HepG2 (cell line): ENCODE results near the gene ADM. TPM values are rescaled to one million over a fixed set of nuclear protein-coding genes. Genes with fewer than 3 reads are reported as not detected.

Experiments used
- ARID2 ChIP-seq: sonication (generic); formaldehyde crosslinking; IDR thresholded peaks from 2 replicates; pipeline ENCODE4 v1.8.1; 2022; ENCODE audit warnings: mild to moderate bottlenecking, missing genetic modification reagents, borderline replicate concordance
- BRCA1 ChIP-seq: sonication (generic); formaldehyde crosslinking; IDR thresholded peaks from 2 replicates; pipeline ENCODE4 v1.4.0; 2020; ENCODE audit warnings: missing genetic modification reagents
- CEBPB ChIP-seq: IDR thresholded peaks from 2 replicates; pipeline ENCODE4 v1.6.1; 2011; ENCODE audit warnings: low read depth, low read length, improper control_type of control experiment, borderline replicate concordance
- ELF4 ChIP-seq: sonication (generic); formaldehyde crosslinking; IDR thresholded peaks from 2 replicates; pipeline ENCODE4 v1.5.0; 2020; ENCODE audit warnings: missing genetic modification reagents, mild to moderate bottlenecking, moderate library complexity, borderline replicate concordance
- ESRRA ChIP-seq: sonication (generic); formaldehyde crosslinking; IDR thresholded peaks from 2 replicates; pipeline ENCODE4 v1.5.1; 2020; ENCODE audit warnings: mild to moderate bottlenecking, low read depth, missing genetic modification reagents
- FIP1L1 ChIP-seq: fragments of 200-400 bp; formaldehyde crosslinking; IDR thresholded peaks from 2 replicates; pipeline ENCODE4 v1.6.1; 2018; ENCODE audit warnings: low read depth, mild to moderate bottlenecking, low read length, moderate library complexity, borderline replicate concordance; ENCODE audit not compliant: insufficient read depth
- GATAD2A ChIP-seq: IDR thresholded peaks from 2 replicates; pipeline ENCODE4 v1.6.1; 2016
- HNRNPLL ChIP-seq: fragments of 200-400 bp; formaldehyde crosslinking; IDR thresholded peaks from 2 replicates; pipeline ENCODE4 v1.6.1; 2017; ENCODE audit warnings: mild to moderate bottlenecking, low read depth, low read length; ENCODE audit not compliant: poor library complexity, severe bottlenecking
- JUN ChIP-seq: sonication (generic); formaldehyde crosslinking; IDR thresholded peaks from 2 replicates; pipeline ENCODE4 v1.4.0; 2020; ENCODE audit warnings: mild to moderate bottlenecking, missing genetic modification reagents
- KAT2B ChIP-seq: fragments of 150-350 bp; IDR thresholded peaks from 2 replicates; pipeline ENCODE4 v1.6.1; 2014; ENCODE audit warnings: low read depth, low read length, borderline replicate concordance
- KDM1A ChIP-seq: IDR thresholded peaks from 2 replicates; pipeline ENCODE4 v1.6.1; 2016; ENCODE audit warnings: missing compliant biosample characterization
- MED8 ChIP-seq: sonication (generic); formaldehyde crosslinking; IDR thresholded peaks from 2 replicates; pipeline ENCODE4 v1.8.1; 2023; ENCODE audit warnings: mild to moderate bottlenecking, missing genetic modification reagents; ENCODE audit not compliant: insufficient replicate concordance
- RXRB ChIP-seq: IDR thresholded peaks from 2 replicates; pipeline ENCODE4 v1.6.1; 2016; ENCODE audit warnings: borderline replicate concordance, missing genetic modification reagents, missing compliant biosample characterization
- SRY ChIP-seq: sonication (generic); formaldehyde crosslinking; IDR thresholded peaks from 2 replicates; pipeline ENCODE4 v1.8.0; 2022; ENCODE audit warnings: mild to moderate bottlenecking, missing genetic modification reagents
- ZNF224 ChIP-seq: sonication (generic); formaldehyde crosslinking; IDR thresholded peaks from 2 replicates; pipeline ENCODE4 v1.5.0; 2020; ENCODE audit warnings: mild to moderate bottlenecking, missing genetic modification reagents
- ZNF572 ChIP-seq: sonication (generic); formaldehyde crosslinking; IDR thresholded peaks from 2 replicates; pipeline ENCODE4 v1.5.1; 2020; ENCODE audit warnings: mild to moderate bottlenecking, missing genetic modification reagents
- ZNF609 ChIP-seq: sonication (generic); formaldehyde crosslinking; IDR thresholded peaks from 2 replicates; pipeline ENCODE4 v1.4.0; 2020; ENCODE audit warnings: mild to moderate bottlenecking, missing genetic modification reagents, borderline replicate concordance
- polyA plus RNA-seq, 8 experiments: library from polyadenylated mRNA; depleted of rRNA in 3 of 8; stranded (reverse) in 7 of 8; unstranded in 1 of 8; fragments of >200 nt; fragmentation: Illumina TruSeq in 4 of 8; extraction: Trizol in 4 of 8; gene quantifications; 2 replicates each; pipeline versions ENCODE4 v1.2.1 to v1.2.3, GENCODE V29; 2011 to 2016; ENCODE audit warnings: low read depth in 4 of 8, missing spikeins in 1 of 8, mixed read lengths in 1 of 8; ENCODE audit not compliant: insufficient read depth in 1 of 8
- total RNA-seq, 5 experiments: library from RNA; depleted of rRNA; stranded (reverse); fragments of >200 nt; fragmentation: Illumina TruSeq; extraction: Trizol; gene quantifications; 2 replicates each; pipeline ENCODE4 v1.2.3, GENCODE V29; 2016; ENCODE audit warnings: low read depth in 1 of 5
- TF ChIP-seq, protein P1 (sequence below): sonication (generic); formaldehyde crosslinking; IDR thresholded peaks from 2 replicates; pipeline ENCODE4 v1.8.1; 2023; ENCODE audit warnings: missing genetic modification reagents, inconsistent platforms, borderline replicate concordance
- TF ChIP-seq, protein P2 (sequence below): sonication (generic); formaldehyde crosslinking; IDR thresholded peaks from 2 replicates; pipeline ENCODE4 v1.5.1; 2020; ENCODE audit warnings: missing genetic modification reagents, mild to moderate bottlenecking, borderline replicate concordance

ADM gene
- total and polyA plus RNA-seq, 2 of the 13 experiments (the other 11 are each of a cell fraction or from before 2014, with no cell fraction given), result 10.7 to 26.1 TPM

GRCh38 chr11:10302744-10303557, 1.9 kb upstream of the ADM start (continued):
- TF ChIP-seq ZNF572 (CRISPR knock-in tag), result 0 out of 2 replicates have a peak, but pooled peaks have one; percentile 14
- no peak for TF ChIP-seq SRY (CRISPR knock-in tag)
- peak; percentile 36 for TF ChIP-seq MED8 (CRISPR knock-in tag)
- peak; percentile 57; the same call in 1 of the 2 replicates for TF ChIP-seq GATAD2A
- TF ChIP-seq ZNF224 (CRISPR knock-in tag), result no peak
- peak; percentile 43; the same call in 1 of the 2 replicates for TF ChIP-seq ELF4 (CRISPR knock-in tag)
- peak; percentile 56 for TF ChIP-seq HNRNPLL
- TF ChIP-seq FIP1L1, result peak; percentile 57; the same call in 1 of the 2 replicates
- TF ChIP-seq, protein P1, sequence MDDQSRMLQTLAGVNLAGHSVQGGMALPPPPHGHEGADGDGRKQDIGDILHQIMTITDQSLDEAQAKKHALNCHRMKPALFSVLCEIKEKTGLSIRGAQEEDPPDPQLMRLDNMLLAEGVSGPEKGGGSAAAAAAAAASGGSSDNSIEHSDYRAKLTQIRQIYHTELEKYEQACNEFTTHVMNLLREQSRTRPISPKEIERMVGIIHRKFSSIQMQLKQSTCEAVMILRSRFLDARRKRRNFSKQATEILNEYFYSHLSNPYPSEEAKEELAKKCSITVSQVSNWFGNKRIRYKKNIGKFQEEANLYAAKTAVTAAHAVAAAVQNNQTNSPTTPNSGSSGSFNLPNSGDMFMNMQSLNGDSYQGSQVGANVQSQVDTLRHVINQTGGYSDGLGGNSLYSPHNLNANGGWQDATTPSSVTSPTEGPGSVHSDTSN, result no peak
- TF ChIP-seq KDM1A (CRISPR knock-in tag), result no peak
- peak; percentile 39; the same call in 1 of the 2 replicates for TF ChIP-seq ESRRA (CRISPR knock-in tag)
- no peak for TF ChIP-seq ZNF609 (CRISPR knock-in tag)
- no peak for TF ChIP-seq CEBPB
- 0 out of 2 replicates have a peak, but pooled peaks have one; percentile 25 for TF ChIP-seq RXRB (CRISPR knock-in tag)
- TF ChIP-seq ARID2 (CRISPR knock-in tag), result 0 out of 2 replicates have a peak, but pooled peaks have one; percentile 15
- peak; percentile 74; the same call in 1 of the 2 replicates for TF ChIP-seq JUN (CRISPR knock-in tag)
- TF ChIP-seq KAT2B, result no peak
- peak; percentile 81; the same call in 1 of the 2 replicates for TF ChIP-seq BRCA1 (CRISPR knock-in tag)
- TF ChIP-seq, protein P2, sequence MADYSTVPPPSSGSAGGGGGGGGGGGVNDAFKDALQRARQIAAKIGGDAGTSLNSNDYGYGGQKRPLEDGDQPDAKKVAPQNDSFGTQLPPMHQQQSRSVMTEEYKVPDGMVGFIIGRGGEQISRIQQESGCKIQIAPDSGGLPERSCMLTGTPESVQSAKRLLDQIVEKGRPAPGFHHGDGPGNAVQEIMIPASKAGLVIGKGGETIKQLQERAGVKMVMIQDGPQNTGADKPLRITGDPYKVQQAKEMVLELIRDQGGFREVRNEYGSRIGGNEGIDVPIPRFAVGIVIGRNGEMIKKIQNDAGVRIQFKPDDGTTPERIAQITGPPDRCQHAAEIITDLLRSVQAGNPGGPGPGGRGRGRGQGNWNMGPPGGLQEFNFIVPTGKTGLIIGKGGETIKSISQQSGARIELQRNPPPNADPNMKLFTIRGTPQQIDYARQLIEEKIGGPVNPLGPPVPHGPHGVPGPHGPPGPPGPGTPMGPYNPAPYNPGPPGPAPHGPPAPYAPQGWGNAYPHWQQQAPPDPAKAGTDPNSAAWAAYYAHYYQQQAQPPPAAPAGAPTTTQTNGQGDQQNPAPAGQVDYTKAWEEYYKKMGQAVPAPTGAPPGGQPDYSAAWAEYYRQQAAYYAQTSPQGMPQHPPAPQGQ (CRISPR knock-in tag), result no peak
